GM18867 (cell line): ENCODE measurements around the gene AGK.
A peak's percentile ranks its signal among the peaks of the same experiment; 100 is the strongest.

ENCODE experiments used
- ATAC-seq: cut with Tn5 transposase; IDR thresholded peaks from one replicate; pipeline ENCODE4 v1.9.1; 2021; ENCODE audit warnings: mild to moderate bottlenecking, moderate library complexity; ENCODE audit not compliant: unreplicated experiment

AGK gene, protein sequence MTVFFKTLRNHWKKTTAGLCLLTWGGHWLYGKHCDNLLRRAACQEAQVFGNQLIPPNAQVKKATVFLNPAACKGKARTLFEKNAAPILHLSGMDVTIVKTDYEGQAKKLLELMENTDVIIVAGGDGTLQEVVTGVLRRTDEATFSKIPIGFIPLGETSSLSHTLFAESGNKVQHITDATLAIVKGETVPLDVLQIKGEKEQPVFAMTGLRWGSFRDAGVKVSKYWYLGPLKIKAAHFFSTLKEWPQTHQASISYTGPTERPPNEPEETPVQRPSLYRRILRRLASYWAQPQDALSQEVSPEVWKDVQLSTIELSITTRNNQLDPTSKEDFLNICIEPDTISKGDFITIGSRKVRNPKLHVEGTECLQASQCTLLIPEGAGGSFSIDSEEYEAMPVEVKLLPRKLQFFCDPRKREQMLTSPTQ

DNA sequence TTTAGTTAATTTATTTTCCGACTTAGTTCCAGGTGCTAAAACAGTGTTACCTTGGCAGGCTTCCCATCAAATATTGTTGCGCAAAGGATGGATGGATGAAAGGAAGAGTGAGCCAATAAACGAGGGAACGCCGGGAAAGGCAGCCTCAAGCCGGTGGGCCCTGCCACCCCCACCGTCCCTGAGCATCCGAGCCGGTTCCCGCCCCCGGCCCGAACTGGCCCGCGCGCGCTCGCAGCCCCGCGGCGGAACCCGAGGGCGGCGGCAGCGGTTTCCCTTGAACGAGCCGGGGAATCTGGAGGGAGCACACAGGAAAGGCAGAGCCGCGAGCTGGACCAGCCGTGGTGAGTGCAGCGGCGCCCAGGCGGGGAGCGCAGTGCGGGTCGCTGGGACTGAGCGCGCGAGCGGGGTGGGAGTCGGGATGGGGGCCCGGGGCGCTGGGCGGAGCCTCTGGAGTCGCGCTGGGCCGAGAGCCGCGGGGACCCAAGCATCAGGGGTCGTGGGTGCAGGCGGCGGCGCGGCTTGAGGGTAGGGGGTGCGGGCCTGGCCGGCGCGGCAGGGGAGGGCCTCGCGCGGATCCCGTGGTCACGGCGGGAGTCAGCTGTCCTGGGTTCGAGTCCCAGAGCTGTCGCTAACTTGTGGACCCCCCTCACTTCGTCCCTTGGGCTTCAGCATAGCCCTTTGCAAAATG, at the start of gene AGK:
TSS of gene AGK (plus strand) at position 317 of the 688 bp plus-strand sequence. CDS start 4,057 bp downstream, outside the sequence.
- peak; percentile 93 for ATAC-seq

DNA sequence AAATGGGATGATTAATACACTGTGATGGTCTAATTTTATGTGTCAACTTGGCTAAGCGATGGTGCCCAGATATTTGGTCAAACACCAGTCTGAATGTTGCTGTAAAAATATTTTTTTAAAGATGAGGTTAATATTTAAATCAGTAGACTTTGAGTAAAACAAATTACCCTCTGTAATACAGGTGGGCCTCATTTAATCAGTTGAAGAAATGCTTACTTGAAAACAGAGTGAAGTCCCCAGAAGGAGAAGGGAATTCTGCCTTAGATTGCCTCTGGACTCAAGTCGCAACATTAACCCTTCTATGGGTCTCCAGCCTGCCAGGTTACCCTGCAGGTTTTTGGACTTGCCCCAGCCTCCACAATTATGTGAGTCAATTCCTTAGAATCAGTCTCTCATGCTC, 49.8 kb upstream of the AGK start:
- ATAC-seq, result no peak

DNA sequence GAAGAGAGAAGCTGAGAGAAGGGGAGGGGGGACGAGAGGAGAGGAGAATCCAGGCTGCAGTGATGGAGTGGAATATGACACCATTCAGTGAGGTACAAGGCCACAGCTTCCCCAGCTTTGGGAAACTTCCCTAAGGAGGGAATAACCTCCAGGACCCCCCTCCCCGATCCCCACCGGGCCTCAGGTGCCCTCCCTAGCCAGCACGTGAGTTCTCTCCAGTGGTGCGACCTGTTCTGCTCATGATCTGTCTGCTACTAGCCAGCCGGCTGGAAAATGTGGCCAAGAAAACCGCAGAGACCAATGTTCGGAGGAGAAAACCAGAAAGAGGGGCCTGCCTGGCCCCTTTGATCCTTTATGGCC, 39.9 kb upstream of the AGK start:
- no peak for ATAC-seq

DNA sequence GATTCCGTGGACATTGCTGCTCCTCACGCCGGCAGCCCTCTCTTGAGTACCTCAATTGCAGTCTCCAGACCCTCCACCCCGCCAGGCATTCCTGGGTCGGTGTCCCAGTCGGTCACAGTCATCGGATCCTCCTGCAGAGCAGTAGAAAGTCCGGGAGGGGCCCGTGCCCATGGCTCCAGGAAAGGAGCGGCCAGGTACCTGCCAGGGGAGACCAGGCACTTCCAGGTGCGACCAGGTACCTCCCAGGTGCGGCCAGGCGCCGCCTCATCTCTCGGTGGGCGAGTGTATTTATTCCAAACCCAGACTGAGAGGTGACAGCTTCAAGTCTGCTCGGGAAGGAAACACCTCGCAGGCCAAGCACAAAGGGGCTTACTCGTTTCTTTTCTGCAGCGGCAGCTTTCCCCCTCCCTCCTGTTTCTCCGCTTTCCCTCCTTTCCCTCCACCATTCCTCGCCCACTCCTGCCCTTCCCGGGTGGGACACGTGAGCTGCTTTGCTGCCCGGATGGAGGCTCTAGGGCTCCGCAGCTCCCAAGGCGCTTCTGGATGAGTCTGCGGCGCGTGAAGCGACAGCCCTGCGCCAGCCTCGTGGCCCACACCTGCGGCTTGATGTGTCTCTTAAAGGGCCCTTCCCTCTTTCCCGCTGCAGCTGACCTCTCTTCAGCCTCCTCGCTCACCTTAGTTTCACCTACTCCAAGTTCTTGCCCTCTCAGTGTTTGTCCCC, 39.4 kb upstream of the AGK start:
- ATAC-seq, result no peak

DNA sequence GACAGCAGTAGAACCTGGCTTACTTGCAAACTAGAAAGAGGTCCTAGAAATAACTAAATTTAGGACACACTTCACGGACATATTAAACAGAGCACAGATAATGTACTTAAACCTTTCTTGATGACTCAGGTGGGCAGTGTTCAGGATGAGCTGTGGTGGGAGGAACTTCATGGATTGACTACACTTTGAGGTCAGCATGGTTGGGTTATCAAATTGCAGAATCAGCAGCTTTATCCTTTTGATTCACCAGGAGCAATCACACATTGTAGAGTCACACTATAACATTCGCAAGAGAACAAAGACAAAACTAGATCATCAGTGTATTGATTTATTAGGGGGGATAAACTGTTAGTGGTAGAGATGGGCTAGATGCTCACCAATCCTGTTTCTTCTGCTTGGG, 38.6 kb upstream of the AGK start:
- no peak for ATAC-seq

DNA sequence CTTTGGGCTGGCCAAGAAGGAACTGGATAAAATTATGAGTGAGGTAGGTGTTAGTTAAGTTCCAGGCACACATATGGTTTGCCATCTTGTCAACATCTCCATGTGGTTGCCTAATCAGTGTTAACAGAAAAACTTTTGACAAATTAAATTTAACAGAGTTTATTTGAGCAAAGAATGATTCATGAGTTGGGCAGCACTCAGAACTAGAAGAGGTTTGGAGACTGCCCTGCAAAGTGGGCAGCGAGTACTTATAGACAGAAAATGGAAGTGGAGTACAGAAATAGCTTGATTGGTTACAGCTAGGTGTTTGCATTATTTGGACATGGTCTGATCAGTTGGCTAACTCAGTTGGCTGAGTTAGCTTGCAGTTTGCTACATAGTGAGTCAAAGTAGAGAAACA, 37.5 kb upstream of the AGK start:
- no peak for ATAC-seq

DNA sequence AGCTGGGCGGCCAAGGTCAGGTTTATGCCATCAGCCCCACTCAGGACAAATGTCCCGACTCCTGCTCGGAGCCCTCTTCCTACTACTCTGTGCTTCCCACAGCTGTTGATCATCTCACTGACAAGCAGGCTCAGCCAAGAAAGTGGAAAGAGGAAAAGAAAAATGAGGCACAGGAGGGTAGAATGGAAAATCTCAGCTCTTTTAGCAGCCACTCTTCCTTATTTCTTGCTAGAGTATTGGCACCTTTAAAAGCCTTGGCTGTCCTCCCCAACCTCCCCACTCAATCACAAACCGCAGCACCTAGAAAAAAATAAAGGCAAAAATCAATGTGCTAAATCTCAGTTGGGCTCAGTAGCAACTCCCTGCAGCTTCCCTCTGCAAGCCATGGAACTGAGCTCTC, 35.3 kb upstream of the AGK start:
- no peak for ATAC-seq

DNA sequence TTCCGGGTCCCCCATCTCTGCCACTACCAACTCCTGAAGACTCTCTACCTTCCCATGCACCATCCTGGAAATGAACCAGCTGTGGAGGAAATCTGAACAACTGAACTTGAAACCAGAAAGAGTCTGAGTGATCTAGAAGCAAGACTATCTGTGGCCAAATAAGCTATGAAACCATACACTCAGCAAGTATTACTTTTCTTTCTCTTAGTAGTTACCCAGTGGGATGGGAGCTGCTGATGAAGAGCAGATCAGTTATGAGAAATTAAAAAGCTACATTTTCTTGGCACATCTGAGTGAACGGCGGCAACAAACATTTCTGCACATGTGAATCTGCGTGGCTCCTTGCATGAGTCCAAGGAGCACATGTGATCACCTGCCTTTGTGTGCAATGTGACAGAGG, 31.6 kb upstream of the AGK start:
- no peak for ATAC-seq

DNA sequence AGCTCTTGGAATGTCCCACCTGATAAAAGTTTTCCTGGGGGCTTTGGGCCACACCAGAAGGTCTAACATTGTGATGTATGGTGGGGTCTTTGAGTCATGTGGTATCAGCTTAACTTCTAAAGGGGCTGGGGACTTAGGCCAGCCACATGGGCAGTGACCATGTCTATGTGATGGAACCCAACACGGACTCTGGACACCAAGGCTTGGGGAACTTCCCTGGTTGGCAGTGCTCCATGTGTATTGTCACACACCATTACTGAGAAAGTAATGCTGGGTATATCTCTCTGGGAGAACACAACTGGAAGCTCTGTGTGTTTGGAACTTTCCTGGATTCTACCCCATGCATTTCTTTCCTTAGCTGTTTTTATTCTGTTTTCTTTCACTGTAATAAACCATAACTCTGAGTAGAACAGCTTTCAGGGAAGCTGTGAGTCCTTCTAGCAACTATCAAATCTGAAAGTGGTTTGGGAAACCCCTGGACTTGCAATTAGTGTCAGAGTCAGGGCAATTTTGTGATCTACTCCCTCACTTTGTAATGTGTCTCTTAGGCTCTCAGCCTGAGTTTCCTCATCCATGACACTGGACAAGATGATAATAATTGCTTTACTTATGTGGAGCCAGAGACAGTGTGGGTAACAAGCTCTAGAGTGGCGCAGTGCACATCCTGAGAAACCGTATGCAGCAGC, 28.4 kb upstream of the AGK start:
- no peak for ATAC-seq

DNA sequence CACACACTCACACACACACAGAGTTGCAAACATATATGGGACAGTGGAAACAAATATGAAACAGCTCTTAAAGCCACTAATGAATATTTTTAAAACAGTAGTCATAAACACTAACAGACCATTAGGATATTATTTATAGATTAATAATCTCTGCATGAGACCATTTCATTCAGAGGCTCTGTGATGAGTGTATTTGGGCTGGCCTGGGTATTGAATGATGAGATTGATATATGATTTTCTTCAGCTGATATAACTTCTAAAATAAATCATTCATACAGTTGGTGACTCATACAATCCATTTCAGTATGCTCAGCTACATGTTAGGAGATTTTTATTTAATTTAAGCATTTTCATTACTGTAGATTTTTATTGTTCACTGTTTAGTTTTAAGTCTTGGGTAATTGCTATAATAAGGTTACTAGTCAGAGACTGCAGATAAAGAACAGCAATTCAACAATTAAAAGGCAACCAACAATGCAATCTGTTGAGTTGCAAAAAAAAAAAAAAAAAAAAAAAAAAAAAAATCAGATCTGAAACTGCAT, 25.2 kb upstream of the AGK start:
- ATAC-seq, result no peak

DNA sequence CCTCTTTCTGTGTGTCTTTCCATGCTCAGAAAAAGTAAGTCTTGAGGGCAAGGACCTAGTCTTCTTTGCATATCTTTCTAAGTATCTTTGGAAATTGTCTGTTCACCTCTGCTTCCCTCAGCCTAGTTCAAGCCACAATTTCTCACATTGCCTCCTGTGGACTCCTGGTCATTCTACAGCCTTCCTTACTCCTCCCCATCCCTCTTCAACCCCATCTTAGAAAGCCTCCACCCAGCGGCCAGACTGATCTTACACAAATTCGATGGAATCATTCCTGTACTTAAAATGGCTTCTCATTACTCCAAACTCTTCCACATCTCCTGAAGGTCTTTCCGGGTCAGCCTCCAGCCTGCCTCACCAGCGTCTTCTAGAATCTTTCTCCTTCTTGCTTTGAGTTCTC, 24.1 kb upstream of the AGK start:
- ATAC-seq, result no peak

DNA sequence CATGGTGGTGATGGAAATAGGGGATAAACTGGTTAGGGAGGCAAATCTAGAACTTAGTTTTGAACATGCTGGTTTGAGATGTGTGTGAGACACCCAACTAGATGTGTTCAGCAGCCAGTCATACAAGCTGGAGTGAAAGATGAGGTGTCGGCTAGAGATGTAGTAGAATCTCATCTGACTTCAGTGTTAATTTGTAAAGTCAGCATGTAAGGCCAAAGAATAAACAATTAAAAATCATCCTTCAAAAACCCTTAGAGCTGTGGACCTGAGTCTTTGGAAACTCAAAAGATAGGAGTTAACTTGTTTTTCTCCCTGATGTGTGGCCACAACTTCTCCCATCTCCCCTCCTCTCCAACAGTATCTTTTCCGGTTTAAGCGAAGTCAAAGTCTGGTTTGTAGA, 22.8 kb upstream of the AGK start:
- no peak for ATAC-seq

DNA sequence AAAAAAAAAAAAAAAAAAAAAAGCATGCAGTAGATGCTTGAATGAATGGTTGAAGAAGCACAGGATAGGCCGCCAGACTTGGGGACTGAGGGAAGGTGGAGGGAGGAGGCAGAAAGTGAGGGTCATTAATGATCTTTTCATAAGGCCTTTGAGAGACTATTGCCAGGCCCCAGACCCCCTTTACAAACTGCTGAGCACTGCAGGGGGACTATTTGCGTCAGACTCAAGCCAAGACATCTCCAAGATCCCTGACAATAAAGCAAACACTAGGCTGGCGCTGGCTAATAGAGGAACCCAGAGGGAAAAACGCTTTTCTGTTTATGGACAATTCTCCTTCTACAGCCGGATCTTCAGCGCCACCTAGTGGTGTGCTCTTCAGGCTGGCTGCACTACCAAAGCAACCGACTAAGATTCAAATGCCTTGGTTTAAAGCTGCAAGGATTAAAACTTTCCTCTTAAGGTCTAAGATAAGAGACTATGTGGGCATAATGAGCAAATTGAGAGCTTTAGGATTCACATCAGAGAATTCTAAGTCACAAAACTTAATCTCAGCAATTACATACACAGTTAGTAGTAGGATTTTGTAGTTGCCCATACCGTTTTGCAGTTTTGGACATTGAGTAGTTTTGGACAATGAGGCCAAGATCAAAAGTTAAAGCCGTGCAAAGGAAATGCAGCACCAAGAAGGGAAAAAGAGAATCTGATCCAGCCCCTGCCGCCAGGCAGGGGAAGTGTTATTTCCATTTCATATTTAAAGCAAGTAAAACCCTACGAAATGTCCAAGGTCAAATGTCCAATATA, 17.9 kb upstream of the AGK start:
- ATAC-seq, result peak; percentile 47

DNA sequence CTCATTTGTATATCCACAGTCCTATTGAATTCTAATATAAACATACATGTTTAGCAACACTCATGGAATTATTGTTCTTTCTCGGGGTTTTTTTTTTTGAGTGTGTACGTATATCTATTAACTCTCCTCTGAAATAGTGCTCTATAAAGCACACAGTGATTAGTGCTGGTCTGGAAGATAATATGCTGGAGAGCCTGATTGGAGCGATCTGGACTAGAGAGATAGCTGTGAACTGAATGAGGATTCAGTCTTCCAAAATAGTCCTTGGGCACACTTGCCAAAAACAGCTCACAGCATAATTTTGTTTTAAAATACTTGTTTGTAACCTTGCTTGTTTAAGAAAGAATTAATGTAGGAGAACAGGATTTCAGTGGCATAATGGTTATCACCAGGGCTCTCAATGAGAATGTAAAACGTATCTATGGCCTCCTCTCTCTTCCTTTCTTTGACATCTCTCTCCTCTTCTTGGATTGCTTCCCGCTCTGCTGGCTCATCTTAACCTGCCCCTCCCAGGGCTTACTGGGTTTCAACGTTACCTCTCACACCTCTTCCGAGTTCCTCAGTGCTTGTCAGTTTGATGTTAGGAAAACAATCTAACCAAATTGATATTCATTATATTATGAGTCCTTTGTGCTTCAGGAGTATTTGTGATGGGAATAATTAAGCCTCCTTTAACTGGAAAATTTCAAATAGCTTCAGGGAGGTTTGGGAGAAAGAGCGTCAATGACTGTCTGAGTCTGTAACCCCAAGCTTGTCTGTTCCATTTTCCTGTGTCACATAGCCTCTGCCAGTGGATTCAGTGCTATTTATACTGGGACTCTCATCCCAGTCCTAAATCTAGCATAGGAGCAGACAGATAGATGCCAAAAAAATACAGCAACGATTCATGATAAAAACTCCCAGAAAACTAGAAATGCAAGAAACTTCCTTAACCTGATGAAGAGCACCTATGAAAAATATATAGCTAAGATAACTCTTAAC, 16.2 kb upstream of the AGK start:
- no peak for ATAC-seq

DNA sequence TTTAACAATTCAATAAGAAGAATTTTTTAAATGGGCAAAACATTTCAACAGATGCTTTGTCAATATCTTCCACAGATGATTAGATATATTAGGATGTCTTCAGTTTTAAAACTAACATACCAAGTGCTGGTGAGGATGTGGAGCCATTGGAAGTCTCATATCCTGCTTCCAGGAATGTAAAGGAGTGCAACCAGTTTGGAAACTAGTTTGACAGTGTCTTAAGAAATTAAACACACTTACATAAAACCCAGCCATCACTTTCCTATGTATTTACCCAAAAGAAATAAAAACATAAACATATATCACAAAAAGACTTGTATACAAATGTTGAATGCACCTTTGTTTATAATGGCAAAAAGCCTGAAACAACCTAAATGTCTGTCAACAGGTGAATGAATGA, 13.3 kb upstream of the AGK start:
- no peak for ATAC-seq

DNA sequence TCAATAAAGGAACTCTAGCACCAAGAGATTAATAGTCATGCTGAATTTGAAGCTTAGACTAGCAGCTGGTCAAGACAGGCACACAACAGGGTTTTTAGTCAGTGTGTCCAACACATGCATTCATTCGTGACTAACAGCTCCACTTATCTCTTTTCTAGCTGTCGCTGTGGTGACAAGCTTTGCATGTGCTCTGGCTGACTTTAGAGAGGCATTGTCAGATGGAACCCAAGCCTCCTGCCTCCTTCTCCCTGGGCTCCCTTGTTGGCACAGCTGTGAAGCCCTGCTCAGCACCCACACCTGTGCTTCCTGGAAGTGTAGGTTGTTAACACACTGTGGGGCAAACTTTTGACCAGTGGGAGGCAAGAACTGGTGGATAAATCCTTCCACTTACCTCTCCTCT, 9.8 kb upstream of the AGK start:
- no peak for ATAC-seq

DNA sequence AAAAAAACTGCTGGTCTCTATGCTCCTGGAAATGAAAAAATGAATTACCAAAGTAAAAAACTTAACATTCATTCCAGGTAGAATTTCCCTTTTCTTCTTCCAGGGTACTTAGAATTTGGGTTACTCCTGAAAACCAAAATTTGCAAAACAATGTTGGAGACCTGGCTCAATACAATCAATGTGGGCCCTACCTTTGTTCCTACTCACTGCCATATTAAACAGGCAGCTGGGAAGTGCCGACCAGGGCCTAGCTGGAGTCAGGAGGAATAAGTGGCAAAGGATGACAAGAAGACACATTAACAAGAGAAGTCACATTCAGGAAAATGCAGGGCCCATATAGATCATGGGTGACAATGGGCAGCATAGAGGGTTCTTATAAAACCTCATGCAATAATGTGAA, 6.4 kb upstream of the AGK start:
- no peak for ATAC-seq

DNA sequence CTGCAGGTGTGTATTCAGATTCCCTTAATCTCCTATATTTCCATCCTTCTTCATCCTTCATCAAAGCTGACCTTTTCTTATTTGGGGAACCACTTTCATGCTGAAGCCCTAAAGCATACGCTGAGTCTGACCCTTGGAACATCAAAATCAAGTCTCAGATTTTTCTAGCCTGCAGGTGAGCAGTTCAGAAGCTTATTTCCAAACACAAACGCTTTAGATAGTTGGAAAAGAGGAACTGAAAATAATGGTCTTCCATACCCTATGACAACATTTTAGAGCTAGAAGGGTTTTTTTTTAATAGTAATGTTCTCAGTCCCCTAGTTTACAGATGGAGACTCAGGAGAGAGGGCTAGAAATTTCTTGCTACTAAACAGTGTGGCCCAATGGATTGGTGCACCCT, 1.6 kb upstream of the AGK start:
- no peak for ATAC-seq
